C4-2B (cell line): ENCODE measurements around the gene BRMS1.

Experiments
- CTCF ChIP-seq: fragments of 450-650 bp; conservative IDR thresholded peaks from 2 replicates; pipeline ENCODE4 v1.5.1; 2017; ENCODE audit warnings: mild to moderate bottlenecking
- ZFX ChIP-seq: fragments of 450-650 bp; IDR thresholded peaks from 2 replicates; pipeline ENCODE4 v1.6.1; 2017

GRCh38 chr11:66391322-66391721 is 46.4 kb upstream of the BRMS1 start:
- TF ChIP-seq CTCF (no peak), ZFX (no peak)
